K562 (cell line): ENCODE data around the gene PPP6R3. TPM values are rescaled to one million over a fixed set of nuclear protein-coding genes. Genes with fewer than 3 reads are reported as not detected.

ENCODE experiments used
- ATAC-seq: fragments of 200-7000 bp; cut with Tn5 transposase; 3 replicates; pipeline ENCODE4 v1.9.1; 2020; ENCODE audit warnings: moderate library complexity
- BruUV-seq: library from RNA; stranded (reverse); fragments of 400-500 nt; replicated peaks from 2 replicates; lab custom pipeline; 2021; lab: Mats Ljungman, UMichigan
- CTCF ChIA-PET: fragments of 300-600 bp; formaldehyde crosslinking; extraction: SDS; loops from one replicate; lab custom pipeline; 2021; ENCODE audit warnings: low intra/inter-chr PET ratio; lab: Yijun Ruan, JAX
- POLR2A ChIA-PET: fragments of 300-600, 350-650 bp; sonication (Branson Sonifier 250); formaldehyde crosslinking; extraction: SDS; loops from one replicate; lab custom pipeline; 2021; ENCODE audit warnings: antibody characterized with exemption, inconsistent platforms; lab: Yijun Ruan, JAX
- DNase-seq, 4 experiments: peaks; one replicate each; pipeline versions ENCODE4 v3.0.0 to v3.0.0-alpha.2; 2011 to 2018; ENCODE audit warnings: low spot score in 3 of 4, mixed read lengths in 3 of 4; ENCODE audit errors: extremely low read depth in 1 of 4
- FAIRE-seq: peaks from 2 replicates; lab custom pipeline; 2011; peaks lifted over from hg19 to GRCh38; lab: Jason Lieb, UNC
- H2AFZ ChIP-seq: 2 replicates; pipeline ENCODE4 v1.6.0; 2011; ENCODE audit warnings: low read depth, low read length, control low read depth, inconsistent platforms
- H3K27ac ChIP-seq: fragments of 200-600 bp; 3 replicates; pipeline ENCODE4 v1.8.0; 2011; ENCODE audit warnings: low read depth, mild to moderate bottlenecking, control low read depth, inconsistent platforms, low read length, moderate library complexity, mixed read lengths; ENCODE audit errors: extremely low read depth
- H3K27me3 ChIP-seq, 2 experiments: fragments of 300-600 bp in 1 of 2; 2 replicates in 1 of 2; 3 replicates in 1 of 2; pipeline versions ENCODE4 v1.6.0 to v1.8.0; 2011; ENCODE audit warnings: inconsistent platforms in 2 of 2, low read length in 2 of 2, mild to moderate bottlenecking in 1 of 2, mixed read lengths in 1 of 2, moderate library complexity in 1 of 2; ENCODE audit not compliant: control insufficient read depth in 2 of 2, insufficient read depth in 2 of 2
- H3K36me3 ChIP-seq: fragments of 300-600 bp; 3 replicates; pipeline ENCODE4 v1.8.0; 2011; ENCODE audit warnings: mild to moderate bottlenecking, low read length, inconsistent platforms; ENCODE audit not compliant: control insufficient read depth, insufficient read depth
- H3K4me1 ChIP-seq, 2 experiments: fragments of 200-600 bp in 1 of 2; replicated peaks in 1 of 2; 2 replicates in 1 of 2; 3 replicates in 1 of 2; pipeline versions ENCODE4 v1.5.1 to v1.8.0; 2011; ENCODE audit warnings: inconsistent platforms in 2 of 2, low read length in 2 of 2, mild to moderate bottlenecking in 1 of 2, mixed read lengths in 1 of 2, moderate library complexity in 1 of 2; ENCODE audit not compliant: control insufficient read depth in 2 of 2, insufficient read depth in 2 of 2
- H3K4me2 ChIP-seq: 2 replicates; pipeline ENCODE4 v1.6.1; 2011; ENCODE audit warnings: low read length, control low read depth, inconsistent platforms, mixed read lengths; ENCODE audit not compliant: insufficient read depth
- H3K4me3 ChIP-seq: fragments of 200-600 bp; sonication (generic), shearing (Covaris generic); 2 replicates; pipeline ENCODE4 v1.5.1; 2016; ENCODE audit warnings: control low read depth, inconsistent platforms
- H3K79me2 ChIP-seq: fragments of 200-600 bp; 3 replicates; pipeline ENCODE4 v1.8.0; 2011; ENCODE audit warnings: low read length, inconsistent platforms; ENCODE audit not compliant: control insufficient read depth, insufficient read depth
- H3K9ac ChIP-seq, 2 experiments: 2 replicates each; pipeline versions ENCODE4 v1.6.0 to v1.6.1; 2011; ENCODE audit warnings: low read depth in 2 of 2, low read length in 2 of 2, control low read depth in 1 of 2, inconsistent platforms in 1 of 2, mild to moderate bottlenecking in 1 of 2, mixed read lengths in 1 of 2; ENCODE audit not compliant: insufficient read depth in 1 of 2
- H3K9me1 ChIP-seq: one replicate; pipeline ENCODE4 v1.6.0; 2011; ENCODE audit warnings: inconsistent platforms, mild to moderate bottlenecking, low read length, moderate library complexity; ENCODE audit not compliant: control insufficient read depth, insufficient read depth
- H3K9me3 ChIP-seq: replicated peaks from 2 replicates; pipeline ENCODE4 v1.5.1; 2011; ENCODE audit warnings: low read depth, low read length, inconsistent platforms; ENCODE audit not compliant: control insufficient read depth, insufficient read depth
- H4K20me1 ChIP-seq: replicated peaks from 2 replicates; pipeline ENCODE4 v1.6.1; 2011; ENCODE audit warnings: low read length, inconsistent platforms, mixed read lengths; ENCODE audit not compliant: control insufficient read depth, insufficient read depth
- FOXO4 ChIP-seq: fragments of 450-650 bp; formaldehyde crosslinking; IDR thresholded peaks from 2 replicates; pipeline ENCODE4 v1.4.0; 2020; ENCODE audit warnings: mild to moderate bottlenecking, moderate library complexity
- NBN ChIP-seq: fragments of 450-650 bp; IDR thresholded peaks from 2 replicates; pipeline ENCODE4 v1.6.1; 2016; ENCODE audit warnings: low read depth, mild to moderate bottlenecking
- PRPF4 ChIP-seq: fragments of 200-400 bp; formaldehyde crosslinking; IDR thresholded peaks from one replicate; pipeline ENCODE4 v1.6.1; 2017; ENCODE audit warnings: low read length, low read depth, mild to moderate bottlenecking; ENCODE audit not compliant: insufficient read depth, poor library complexity, severe bottlenecking
- RBM14 ChIP-seq: fragments of 200-400 bp; formaldehyde crosslinking; IDR thresholded peaks from 2 replicates; pipeline ENCODE4 v1.6.1; 2018; ENCODE audit warnings: low read depth, mild to moderate bottlenecking, low read length, moderate library complexity, borderline replicate concordance; ENCODE audit not compliant: insufficient read depth
- RBM22 ChIP-seq: fragments of 200-400 bp; formaldehyde crosslinking; IDR thresholded peaks from 2 replicates; pipeline ENCODE4 v1.6.1; 2018; ENCODE audit warnings: low read length, low read depth; ENCODE audit not compliant: poor library complexity, severe bottlenecking
- TRIM25 ChIP-seq: fragments of 450-650 bp; IDR thresholded peaks from 2 replicates; pipeline ENCODE4 v1.7.0; 2016; ENCODE audit warnings: borderline replicate concordance
- XRCC4 ChIP-seq: IDR thresholded peaks from one replicate; pipeline ENCODE4 v1.6.1; 2011; ENCODE audit not compliant: insufficient read depth, insufficient read length; ENCODE audit errors: extremely low read depth
- ZBTB1 ChIP-seq: sonication (generic); formaldehyde crosslinking; IDR thresholded peaks from 2 replicates; pipeline ENCODE4 v1.8.1; 2023; ENCODE audit warnings: missing genetic modification reagents, low read depth, mild to moderate bottlenecking, borderline replicate concordance
- ZNF212 ChIP-seq: fragments of 450-650 bp; formaldehyde crosslinking; IDR thresholded peaks from 2 replicates; pipeline ENCODE4 v1.4.0; 2020; ENCODE audit warnings: mild to moderate bottlenecking
- ZNF311 ChIP-seq: fragments of 250-450 bp; sonication (Bioruptor Pico); IDR thresholded peaks from 2 replicates; pipeline ENCODE4 v1.4.0; 2020; ENCODE audit warnings: mild to moderate bottlenecking, moderate library complexity
- ZNF740 ChIP-seq, 3 experiments: fragments of 200-800 bp in 1 of 3; sonication (Bioruptor generic) in 1 of 3; sonication (generic) in 1 of 3; formaldehyde crosslinking in 1 of 3; IDR thresholded peaks; 2 replicates each; pipeline versions ENCODE4 v1.6.1 to v1.8.0; 2016 to 2022; ENCODE audit warnings: mild to moderate bottlenecking in 2 of 3, missing compliant biosample characterization in 2 of 3, missing genetic modification characterization in 2 of 3, missing genetic modification reagents in 1 of 3
- whole genome bisulfite sequencing: fragments of 100-300 bp; shearing (Covaris generic); methylation state at CpG from one replicate; pipeline ENCODE4 v1.1.6; 2016; ENCODE audit warnings: low coverage, mixed read lengths; ENCODE audit not compliant: insufficient coverage; ENCODE audit errors: missing lambda C conversion rate; 5-methylcytosine and 5-hydroxymethylcytosine counted together
- in situ Hi-C: fragments of 300-500 bp; cut with MboI; formaldehyde crosslinking; loops from 4 replicates; pipeline ENCODE4 v1.15.0; 2018; ENCODE audit warnings: inconsistent platforms, mixed read lengths
- intact Hi-C: fragments of 100-400 bp; cut with micrococcal nuclease; formaldehyde crosslinking; loops from 2 replicates; pipeline ENCODE4 v1.14.2; 2022
- polyA plus RNA-seq, 8 experiments: library from polyadenylated mRNA; depleted of rRNA in 4 of 8; stranded (reverse) in 5 of 8; unstranded in 3 of 8; fragments of >200 nt; fragmentation: Nextera tagmentation in 2 of 8; fragmentation: Illumina TruSeq in 1 of 8; extraction: Ambion mirVana in 2 of 8; extraction: Trizol in 1 of 8; gene quantifications; 2 replicates each; pipeline versions ENCODE4 v1.2.1 to v1.2.3, GENCODE V29; 2011 to 2014; ENCODE audit warnings: inconsistent platforms in 1 of 8, missing spikeins in 1 of 8
- total RNA-seq, 7 experiments: library from RNA; depleted of rRNA in 6 of 7; stranded (reverse); fragments of >200 nt in 6 of 7; fragmentation: Illumina TruSeq in 2 of 7; extraction: Trizol in 2 of 7; gene quantifications; 2 replicates each; pipeline versions ENCODE4 v1.2.1 to v1.2.3, GENCODE V29; 2011 to 2021; ENCODE audit warnings: low replicate concordance in 1 of 7

Gene PPP6R3
- total and polyA plus RNA-seq, 9 of the 15 experiments (the other 6 are each of a cell fraction or from before 2014, with no cell fraction given), result 20.3 to 117 (median 80.6) TPM

GRCh38 chr11:68565768-68566167, 105.2 kb downstream of the PPP6R3 start:
- in situ Hi-C loops (no loop called here), intact Hi-C loops (no loop called here)
- no peak overlapping the region for H2AFZ ChIP-seq
- DNase-seq (no peak), FAIRE-seq (no peak), ATAC-seq (no peak)
- no peak overlapping the region for H3K9ac ChIP-seq
- no peaks in the 10 kb centered on the region for H3K27me3 ChIP-seq
- peaks cover 92% of the 10 kb centered on the region for H3K36me3 ChIP-seq
- H3K9me1 ChIP-seq, result no peaks in the 10 kb centered on the region
- H3K4me1 ChIP-seq, result peaks cover 0 to 4% of the 10 kb centered on the region in 2 experiments; a peak in 2 of 5 replicates
- CTCF ChIA-PET, result no interaction called here
- TF ChIP-seq ZNF311 (CRISPR knock-in tag) (no peak), RBM22 (no peak), FOXO4 (no peak), ZNF212 (CRISPR knock-in tag) (no peak)
- BruUV-seq, result no TSS peak
- WGBS, result 70% methylated on average over 5 of the region's 5 CpGs
- H3K79me2 ChIP-seq, result no peaks in the 10 kb centered on the region
- POLR2A ChIA-PET, result no interaction called here
- H3K4me3 ChIP-seq, result no peak overlapping the region
- no peaks in the 10 kb centered on the region for H4K20me1 ChIP-seq
- H3K27ac ChIP-seq, result no peak overlapping the region
- H3K9me3 ChIP-seq, result no peaks in the 10 kb centered on the region
- H3K4me2 ChIP-seq, result no peak overlapping the region

GRCh38 chr11:68567553-68567952, 107.0 kb downstream of the PPP6R3 start:
- Histone ChIP-seq H3K79me2 (no peaks in the 10 kb centered on the region), H3K4me3 (no peak overlapping the region), H3K9ac (no peak overlapping the region), H3K4me2 (no peak overlapping the region), H3K4me1 (peaks cover 0 to 4% of the 10 kb centered on the region in 2 experiments; a peak in 2 of 5 replicates), H3K9me3 (no peaks in the 10 kb centered on the region), H3K36me3 (peaks cover 95% of the 10 kb centered on the region), H3K9me1 (no peaks in the 10 kb centered on the region), H4K20me1 (no peaks in the 10 kb centered on the region), H3K27ac (no peak overlapping the region), H2AFZ (no peak overlapping the region), H3K27me3 (no peaks in the 10 kb centered on the region)
- ATAC-seq (no peak), DNase-seq (no peak), FAIRE-seq (no peak)
- ChIA-PET POLR2A (interaction anchor here (0.7 kb wide), 1 partner anchor 338 kb away, joined by 3 read pairs; no protein-coding TSS in a partner anchor), CTCF (no interaction called here)
- 89% methylated on average over 3 of the region's 3 CpGs for WGBS
- in situ Hi-C loops, result no loop called here
- BruUV-seq, result no TSS peak
- intact Hi-C loops, result no loop called here
- TF ChIP-seq ZNF740 (CRISPR knock-in tag; IDR thresholded peaks at IDR 0.05) (no peak), ZNF740 (tag; IDR thresholded peaks at IDR 0.05) (no peak), XRCC4 (no peak), NBN (no peak), PRPF4 (no peak), RBM14 (no peak), ZBTB1 (CRISPR knock-in tag) (no peak), TRIM25 (no peak)
